ENCODE measurements around the gene KCP.

DNA sequence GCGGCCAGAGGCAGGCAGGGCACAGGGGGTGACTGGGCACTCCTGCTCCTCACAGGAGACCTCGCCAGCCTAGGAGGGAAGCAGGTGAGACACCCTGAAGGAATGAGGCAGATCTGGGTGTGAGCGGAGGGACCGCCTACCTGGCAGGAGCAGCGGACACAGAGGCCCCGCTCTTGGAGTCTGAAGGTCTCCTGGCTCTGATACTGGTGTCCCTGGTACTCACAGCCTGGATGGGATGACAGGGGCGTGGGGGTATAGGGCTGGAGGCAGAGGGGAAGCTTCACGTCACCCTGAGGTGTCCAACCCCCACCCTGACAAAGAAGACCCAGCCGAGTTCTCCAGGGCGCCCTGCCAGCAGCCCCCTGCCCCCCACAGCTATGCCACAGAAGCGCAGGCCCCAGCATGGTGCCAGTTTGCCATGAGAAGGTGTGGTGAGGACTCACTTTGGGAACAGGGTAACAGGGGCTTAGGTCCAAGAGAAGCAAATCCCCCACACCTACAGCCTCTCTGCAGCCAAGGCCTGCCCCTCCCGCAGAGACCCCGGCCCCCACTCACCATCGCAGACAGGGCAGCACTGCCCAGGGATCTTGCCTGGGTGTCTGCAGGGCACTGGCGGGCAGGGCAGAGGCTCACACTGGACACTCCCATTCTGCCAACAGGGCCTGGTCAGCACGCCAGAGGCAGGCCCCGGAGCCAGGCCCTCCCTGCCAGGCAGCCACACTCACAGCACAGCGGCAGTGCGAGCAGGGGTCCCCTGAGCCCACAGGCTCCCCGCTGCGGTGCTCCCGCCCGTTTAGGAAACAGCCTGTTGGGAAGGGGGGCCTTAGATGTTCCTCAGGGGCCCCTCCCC, 17.0 kb downstream of the KCP start:
- TF ChIP-seq, protein P1, sequence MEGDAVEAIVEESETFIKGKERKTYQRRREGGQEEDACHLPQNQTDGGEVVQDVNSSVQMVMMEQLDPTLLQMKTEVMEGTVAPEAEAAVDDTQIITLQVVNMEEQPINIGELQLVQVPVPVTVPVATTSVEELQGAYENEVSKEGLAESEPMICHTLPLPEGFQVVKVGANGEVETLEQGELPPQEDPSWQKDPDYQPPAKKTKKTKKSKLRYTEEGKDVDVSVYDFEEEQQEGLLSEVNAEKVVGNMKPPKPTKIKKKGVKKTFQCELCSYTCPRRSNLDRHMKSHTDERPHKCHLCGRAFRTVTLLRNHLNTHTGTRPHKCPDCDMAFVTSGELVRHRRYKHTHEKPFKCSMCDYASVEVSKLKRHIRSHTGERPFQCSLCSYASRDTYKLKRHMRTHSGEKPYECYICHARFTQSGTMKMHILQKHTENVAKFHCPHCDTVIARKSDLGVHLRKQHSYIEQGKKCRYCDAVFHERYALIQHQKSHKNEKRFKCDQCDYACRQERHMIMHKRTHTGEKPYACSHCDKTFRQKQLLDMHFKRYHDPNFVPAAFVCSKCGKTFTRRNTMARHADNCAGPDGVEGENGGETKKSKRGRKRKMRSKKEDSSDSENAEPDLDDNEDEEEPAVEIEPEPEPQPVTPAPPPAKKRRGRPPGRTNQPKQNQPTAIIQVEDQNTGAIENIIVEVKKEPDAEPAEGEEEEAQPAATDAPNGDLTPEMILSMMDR (IDR thresholded peaks at IDR 0.05) = no peak
- no peak for TF ChIP-seq POLR2A (IDR thresholded peaks at IDR 0.05)
- TF ChIP-seq POLR2AphosphoS5 (IDR thresholded peaks at IDR 0.05) = no peak

All from breast epithelium (tissue), 3 donors.